HCT116 (cell line): Measurements from ENCODE around the gene C9orf72.

Experiments used
- CTCF ChIP-seq, 3 experiments: fragments of 200-600 bp in 1 of 3; sonication (generic) in 1 of 3; IDR thresholded peaks in 2 of 3; conservative IDR thresholded peaks in 1 of 3; 2 replicates each; pipeline ENCODE4 v1.5.1; 2012 to 2017; ENCODE audit warnings: low read depth in 2 of 3, low read length in 2 of 3, antibody characterized with exemption in 1 of 3, borderline replicate concordance in 1 of 3, control low read depth in 1 of 3, mild to moderate bottlenecking in 1 of 3, mixed read lengths in 1 of 3, mixed run types in 1 of 3, moderate library complexity in 1 of 3; ENCODE audit not compliant: insufficient read depth in 1 of 3
- EGR1 ChIP-seq: IDR thresholded peaks from 2 replicates; pipeline ENCODE4 v1.6.1; 2012; ENCODE audit warnings: low read depth
- EZH2 ChIP-seq: fragments of 200-600 bp; sonication (generic); IDR thresholded peaks from 2 replicates; pipeline ENCODE4 v1.6.1; 2017; ENCODE audit warnings: antibody characterized with exemption, mixed run types
- POLR2A ChIP-seq: IDR thresholded peaks from 2 replicates; pipeline ENCODE4 v1.7.0; 2011; ENCODE audit warnings: borderline replicate concordance; ENCODE audit not compliant: insufficient read depth, insufficient read length; ENCODE audit errors: extremely low read depth
- POLR2AphosphoS5 ChIP-seq: IDR thresholded peaks from 2 replicates; pipeline ENCODE4 v1.6.1; 2011; ENCODE audit warnings: mild to moderate bottlenecking, low read depth, low read length, moderate library complexity
- REST ChIP-seq: IDR thresholded peaks from 2 replicates; pipeline ENCODE4 v1.6.1; 2012; ENCODE audit warnings: low read depth
- ZNF274 ChIP-seq: fragments of 200-500 bp; sonication (Bioruptor generic); IDR thresholded peaks from 2 replicates; pipeline ENCODE4 v1.6.1; 2014; ENCODE audit warnings: mild to moderate bottlenecking, low read depth, low read length, inconsistent platforms

DNA sequence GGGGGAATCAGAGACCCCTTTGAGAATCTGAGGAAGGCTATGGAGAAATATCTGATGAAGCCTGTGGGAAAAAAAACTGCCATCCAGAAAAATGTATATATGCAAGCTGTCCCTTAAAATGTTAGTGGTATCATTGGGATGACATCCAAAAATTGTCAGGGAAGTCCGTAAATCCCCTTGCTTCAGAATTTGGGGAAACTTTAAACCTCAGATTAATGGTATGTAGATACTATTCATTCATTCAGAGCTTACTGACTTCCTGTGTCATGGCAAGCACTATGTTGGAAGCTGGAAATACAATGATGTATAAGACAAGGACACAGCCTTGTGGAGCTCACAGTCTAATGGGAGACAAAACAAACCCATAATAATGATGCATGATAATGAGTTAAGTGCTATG lies 32.8 kb downstream of the C9orf72 start:
- TF ChIP-seq EGR1: no peak
- no peak for TF ChIP-seq CTCF (IDR thresholded peaks at IDR 0.05 in 2 of 3, conservative IDR thresholded peaks at IDR 0.05 in 1 of 3; ENCODE audit: borderline replicate concordance in 1 of 3, insufficient read depth in 1 of 3, low read depth in 2 of 3, low read length in 2 of 3)
- TF ChIP-seq POLR2A: no peak
- no peak for TF ChIP-seq ZNF274
- TF ChIP-seq REST: no peak
- no peak for TF ChIP-seq EZH2
- no peak for TF ChIP-seq POLR2AphosphoS5
